Pons (tissue), 1 donor: ENCODE measurements around the gene CROCC2.

ENCODE experiments used
- DNase-seq: peaks from one replicate; pipeline ENCODE4 v3.0.0-alpha.2; 2016; ENCODE audit warnings: low spot score

The CROCC2 gene

DNA sequence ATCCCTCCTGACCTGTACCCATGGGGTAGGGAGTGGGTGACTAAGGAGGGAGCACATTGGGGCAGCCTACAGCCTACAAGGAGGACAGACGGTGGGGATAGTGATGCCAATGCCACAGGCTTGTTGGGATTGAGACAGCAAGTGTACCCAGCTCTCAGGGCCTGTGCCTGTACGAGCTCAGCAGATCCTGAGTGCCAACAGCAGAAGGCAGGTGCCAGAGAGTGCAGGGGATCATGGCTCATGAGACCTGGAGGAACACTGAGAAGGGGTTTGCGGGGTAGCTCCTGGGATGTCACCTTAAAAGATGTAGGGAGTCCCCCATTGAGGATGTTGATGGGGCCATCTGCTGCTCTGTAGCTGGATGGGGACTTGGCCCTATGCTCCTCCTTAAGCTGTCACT lies 82.0 kb downstream of the CROCC2 start:
- no peak for DNase-seq

DNA sequence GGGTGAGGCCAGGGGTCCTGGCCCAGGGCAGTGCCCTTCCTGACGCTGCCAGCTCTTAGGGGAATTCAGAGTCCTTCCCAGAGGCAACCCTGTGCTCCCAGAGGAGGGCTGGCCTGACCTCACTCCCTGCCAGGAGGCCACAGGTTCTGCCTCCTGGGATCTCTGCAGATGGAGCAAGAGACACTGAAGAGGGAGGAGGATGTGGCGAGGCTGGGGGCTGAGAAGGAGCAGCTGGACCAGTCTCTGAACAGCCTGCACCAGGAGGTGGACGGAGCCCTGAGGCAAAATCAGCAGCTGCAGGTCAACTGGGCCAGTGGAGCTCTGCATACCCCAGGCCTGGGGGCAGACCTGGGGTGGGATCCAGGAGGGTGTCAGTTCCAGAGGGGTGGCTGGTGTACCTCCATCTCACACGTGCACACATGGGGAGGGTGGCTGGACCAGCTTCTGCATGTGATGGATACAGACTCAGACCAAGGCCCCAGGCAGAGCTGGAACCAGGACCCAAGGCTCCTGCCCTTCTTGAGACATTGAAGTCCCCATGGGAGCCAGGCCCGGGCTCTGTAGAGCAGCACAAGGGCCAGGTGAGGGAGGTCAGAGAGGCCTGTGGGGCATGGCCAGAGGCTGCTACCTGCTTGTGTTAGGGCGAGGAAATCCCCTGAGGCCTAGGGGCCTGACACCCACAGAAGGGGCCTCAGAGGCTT lies 82.6 kb downstream of the CROCC2 start:
- no peak for DNase-seq

DNA sequence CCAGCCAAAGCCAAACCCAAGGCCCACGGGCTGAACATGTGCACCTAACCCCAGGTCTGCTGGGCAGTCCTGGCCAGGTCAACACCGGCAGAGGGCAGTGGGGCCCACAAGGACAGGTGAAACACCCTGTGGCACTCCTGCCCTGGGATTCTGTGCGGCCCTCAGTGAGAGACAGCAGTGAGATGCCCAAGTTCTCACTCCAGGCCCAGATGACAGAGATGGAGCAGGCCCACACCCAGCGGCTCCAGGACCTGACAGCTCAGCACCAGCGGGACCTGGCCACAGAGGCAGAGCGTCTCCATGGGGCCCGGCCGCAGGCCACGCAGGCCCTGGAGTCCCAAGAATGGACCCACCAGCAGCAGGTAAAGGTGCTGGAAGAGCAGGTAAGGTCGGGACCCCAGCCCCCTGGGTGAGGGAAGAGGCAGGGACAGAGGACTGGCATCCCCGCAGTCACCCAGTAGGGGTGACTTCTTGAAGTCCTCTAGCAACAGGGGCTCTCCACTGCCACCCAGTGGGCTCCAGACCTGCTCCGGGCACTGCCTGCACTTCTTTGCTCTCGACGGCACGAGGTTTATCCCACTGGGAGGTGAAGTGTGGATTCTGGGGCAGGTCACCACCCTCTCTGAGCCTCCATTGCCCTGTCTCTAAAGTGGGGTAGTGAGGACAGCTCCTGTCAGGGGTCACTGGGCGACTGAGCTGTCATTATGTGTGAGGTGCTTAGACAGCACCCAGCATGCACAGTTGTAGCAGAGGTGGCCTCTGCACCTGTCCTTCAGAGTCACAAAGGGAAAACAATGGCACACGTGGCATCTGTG lies 83.5 kb downstream of the CROCC2 start:
- DNase-seq, result no peak

DNA sequence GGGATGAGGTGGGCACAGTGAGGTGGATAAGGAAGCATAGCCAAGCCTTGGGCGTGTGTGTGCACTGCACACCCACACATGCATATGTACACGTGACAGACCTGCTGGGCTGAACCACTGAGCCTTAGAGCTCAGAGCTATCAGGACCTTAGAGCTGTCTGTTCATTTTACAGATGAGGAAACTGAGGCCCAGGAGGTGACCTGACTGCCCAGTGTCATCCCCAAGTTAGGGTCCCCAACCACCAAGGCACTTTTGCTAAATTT lies 84.1 kb downstream of the CROCC2 start:
- DNase-seq, result no peak

DNA sequence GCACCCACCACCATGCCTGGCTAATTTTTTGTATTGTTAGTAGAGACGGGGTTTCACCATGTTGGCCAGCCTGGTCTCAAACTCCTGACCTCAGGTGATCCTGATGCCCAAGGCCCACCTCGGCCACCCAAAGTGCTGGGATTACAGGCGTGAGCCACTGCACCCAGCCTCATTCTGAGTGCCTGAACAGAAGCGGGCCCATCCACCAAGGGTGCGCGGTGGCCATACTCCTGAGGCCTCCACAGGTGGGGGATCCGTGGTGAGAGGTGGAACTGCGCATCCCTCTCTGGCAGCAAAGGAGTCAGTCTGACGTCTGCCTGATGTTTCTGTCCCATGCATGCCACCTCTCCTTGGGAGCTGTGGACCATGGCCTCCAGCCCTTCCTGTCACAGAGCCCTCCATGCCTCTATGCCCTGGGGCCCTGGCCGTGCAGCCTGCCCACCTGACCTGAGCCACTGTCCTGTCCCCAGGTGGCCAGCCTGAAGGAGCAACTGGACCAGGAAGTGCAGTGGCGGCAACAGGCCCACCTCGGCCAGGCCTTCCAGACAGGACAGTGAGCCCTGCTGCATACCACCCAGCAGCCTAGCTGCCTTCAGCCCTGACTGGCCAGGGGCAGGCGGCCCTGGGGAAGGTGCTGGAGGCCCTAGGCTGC lies 84.7 kb downstream of the CROCC2 start:
- no peak for DNase-seq

DNA sequence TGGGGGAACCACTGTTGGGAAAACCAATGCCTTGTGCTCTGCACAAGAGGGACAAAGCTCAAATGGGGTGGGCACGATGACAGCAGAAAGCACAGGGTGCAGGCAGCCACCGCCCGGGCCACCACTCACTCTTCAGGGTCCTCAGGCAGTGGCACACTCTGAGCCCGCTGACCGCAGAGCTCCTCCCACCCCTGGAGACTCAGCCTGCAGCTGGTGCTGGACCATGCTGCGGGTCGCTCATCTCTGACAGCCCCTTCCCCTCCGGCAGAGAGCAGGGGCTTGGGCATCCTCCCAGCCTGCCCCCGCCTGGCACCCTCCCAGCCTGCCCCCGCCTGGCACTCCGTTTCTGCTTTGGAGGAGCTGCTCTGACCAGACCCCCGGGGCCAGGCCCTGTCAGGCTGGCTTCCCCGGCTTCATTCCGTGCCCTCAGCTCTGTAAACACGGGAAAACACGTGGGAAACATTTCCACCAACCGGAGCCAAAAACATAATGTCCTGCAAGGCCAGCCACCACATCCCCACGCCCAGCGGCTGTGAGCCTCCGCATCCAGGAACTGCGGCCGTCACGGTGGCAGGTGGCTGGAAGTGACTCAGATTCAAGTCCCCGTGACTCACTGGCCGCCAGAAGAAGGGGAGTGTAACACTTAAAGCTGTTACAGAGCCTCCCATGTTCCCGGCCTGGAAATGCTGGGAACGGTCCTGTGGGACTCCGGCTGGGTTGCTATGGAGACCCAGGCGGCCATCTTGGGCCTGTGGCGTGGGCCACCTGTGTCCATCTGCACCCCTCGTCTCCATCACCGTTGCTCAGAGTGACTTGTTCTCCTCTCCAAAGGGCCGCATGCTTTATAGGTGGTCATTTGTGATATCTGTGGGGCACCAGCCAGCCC lies 85.5 kb downstream of the CROCC2 start:
- DNase-seq, result no peak

DNA sequence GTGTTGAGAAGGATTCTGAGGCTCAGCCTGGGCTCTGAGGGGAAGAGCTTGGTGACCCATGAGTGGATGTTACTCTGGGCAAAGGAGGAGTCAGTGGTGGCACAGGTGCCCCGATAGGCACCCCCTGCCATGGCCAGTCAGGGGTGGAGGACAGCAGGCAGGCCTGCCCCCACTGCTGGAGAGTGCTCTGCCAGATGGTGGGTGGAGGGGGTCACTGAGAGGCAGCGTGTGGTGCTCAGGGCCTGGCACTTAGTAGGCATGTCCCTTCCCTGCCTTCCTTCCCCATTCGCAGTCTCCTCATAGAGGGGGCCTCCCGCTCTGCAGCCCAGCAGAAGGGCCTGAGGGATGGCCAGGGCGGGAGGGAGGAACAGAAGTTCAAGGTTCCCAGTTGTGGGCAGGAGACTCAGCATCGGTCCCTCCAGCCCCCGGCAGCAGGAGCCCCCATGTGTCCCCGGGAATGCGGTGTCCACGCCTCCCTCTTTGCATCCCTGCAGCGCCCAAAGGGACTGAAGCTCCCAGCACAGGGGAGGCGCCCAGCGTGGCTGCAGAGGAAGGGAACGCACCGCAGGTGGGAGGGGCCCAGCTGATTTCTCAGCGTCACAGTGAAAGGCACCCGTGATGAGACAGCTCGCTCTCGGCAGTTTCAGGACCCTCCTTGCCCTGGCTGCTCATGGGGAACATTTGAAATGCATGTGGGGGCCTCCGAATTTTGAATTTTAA lies 86.6 kb downstream of the CROCC2 start:
- DNase-seq, result no peak

DNA sequence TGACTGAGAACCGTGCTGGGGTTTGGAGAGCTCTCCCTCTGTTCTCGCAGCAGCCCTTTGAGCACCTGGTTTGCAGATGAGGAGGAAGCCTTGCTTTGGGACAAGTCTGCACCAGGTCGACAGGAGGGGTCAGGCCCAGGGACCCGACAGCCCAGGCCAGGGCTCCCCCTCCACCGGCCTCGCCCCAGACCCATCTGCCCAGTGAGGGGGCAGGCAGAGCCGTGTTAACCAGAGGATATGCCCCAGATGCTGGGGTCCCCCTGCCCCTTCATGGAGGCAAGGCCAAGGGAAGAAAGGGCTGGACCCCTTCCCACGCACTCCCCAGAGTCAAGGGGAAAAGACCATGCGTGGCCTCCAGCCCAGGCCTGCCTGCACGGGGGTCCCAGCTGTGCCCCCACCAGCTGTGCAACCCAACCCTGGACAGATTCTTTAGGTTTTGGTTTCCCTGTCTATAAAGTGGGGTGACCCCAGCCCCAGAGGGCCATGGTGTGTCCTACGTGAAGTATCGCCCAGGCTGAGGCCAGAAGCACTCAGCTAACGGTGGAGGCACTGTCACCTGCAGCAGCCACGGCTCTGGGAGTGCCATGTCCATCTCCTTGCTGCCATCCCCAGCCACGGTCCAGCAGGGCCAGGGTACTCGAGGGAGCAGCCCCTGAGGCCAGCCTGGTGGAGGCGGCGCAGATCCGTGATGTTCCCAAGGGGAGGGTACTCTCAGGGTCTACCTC lies 87.5 kb downstream of the CROCC2 start:
- DNase-seq, result no peak

DNA sequence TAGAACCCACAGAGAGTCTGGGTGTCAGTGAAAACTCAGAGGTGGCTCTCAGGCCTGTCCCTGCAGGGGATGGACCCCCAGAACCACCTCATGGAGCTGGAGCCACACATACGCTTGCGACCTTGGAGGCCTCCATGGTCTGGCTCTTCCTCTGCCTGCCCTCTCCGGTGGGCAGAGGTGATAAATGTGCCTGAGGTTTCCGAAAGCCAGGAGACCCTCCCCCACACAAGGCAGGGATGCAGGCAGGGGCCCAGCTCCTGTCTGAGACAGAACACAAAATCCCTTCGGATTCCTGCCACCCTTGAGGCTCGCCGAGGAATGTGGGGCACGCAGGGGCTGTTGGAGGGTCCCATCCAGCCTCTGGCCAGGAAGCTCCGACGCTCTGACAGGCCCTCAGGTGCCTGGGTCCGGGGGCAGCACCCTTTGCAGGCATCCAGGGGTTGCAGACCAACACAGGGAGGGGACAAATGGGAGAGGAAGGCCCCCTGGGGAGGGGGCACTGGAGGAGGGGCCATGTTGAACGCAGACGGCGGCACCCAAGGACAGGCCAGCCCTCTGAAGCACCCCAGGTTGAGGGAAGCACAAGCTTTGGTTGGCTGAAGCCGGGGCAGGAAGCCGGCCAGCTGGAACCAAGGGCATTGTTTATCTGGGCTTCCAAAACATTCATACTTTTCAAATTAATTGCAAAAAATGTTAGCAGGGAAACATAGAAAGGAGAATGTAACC lies 88.2 kb downstream of the CROCC2 start:
- no peak for DNase-seq

DNA sequence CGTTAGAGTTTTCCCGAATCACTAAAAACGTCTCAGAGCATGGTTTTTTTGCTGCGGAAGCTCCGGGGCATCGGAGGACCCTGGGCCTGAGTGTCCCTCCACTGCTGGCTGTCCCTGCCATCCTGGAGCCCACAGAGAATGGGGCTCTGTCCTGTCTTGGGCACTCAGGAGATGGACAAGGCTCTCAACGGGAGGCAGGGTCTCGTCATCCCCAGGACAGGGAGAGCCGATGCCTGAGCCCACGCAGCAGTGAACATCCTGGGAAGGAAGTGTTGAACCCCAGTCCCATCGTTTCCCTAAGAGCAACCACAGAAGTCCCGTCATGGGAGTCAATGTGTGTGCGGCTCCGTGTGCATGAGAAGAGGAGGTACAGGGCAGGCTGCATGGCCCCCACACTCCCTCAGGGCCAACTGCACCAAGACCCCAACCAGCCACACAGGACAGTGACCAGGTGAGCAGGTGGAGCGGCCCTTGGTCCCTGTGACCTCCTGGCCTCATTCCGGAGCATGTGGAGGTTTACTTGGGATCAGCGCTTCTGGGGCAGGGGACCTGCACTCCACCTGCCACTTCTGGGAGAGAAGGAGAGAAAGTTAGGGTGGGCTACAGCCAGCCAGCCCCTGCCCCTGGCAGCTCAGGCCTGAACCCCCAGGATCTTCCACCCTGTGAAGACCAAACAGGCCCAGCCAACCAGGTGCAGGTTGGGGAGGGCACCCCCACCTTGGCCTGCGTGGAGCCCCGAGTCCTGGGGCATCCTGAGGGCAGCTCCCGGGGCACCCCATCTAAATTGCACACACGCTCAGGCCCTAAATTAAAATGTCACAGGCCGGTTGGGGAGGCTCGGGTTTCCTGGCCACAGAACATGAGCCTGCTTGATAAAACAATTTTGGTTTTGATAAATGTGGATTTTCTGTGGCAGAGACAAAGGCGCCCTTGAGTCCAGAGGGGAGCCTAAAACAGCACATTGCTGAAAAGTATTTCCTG lies 89.2 kb downstream of the CROCC2 start:
- no peak for DNase-seq

DNA sequence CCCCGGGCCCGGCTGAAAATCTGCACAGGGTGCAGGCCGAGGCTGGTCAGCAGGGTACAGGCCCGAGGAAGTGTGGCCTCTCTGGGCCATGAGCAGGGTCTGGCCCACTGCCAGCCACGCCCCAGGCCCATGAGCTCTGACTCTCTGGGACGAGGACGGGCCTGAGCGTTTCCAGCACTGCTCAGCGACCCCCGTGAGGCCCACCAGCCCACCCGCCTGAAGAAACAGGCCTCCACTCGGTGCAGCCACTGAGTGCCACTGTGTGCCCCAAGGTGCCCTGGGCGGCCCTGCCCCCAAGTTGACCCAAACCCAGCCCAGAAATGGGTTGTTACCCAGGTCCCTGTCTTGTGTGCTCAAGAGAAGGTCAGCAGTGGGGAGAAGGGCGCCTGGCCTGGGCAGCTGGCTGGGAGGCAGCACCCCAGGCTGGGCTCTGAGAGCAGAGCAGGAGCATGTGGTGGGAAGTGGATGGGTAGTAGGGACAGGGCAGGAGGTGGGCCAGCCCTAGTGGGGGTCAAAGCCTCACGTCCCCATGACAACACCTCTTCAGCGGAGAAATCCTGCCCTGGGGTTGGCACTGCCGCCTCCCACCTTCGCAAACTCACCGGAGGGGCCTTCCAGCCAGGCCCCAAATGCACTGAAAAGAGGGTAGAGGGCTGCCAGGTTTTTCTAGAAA lies 90.2 kb downstream of the CROCC2 start:
- no peak for DNase-seq

DNA sequence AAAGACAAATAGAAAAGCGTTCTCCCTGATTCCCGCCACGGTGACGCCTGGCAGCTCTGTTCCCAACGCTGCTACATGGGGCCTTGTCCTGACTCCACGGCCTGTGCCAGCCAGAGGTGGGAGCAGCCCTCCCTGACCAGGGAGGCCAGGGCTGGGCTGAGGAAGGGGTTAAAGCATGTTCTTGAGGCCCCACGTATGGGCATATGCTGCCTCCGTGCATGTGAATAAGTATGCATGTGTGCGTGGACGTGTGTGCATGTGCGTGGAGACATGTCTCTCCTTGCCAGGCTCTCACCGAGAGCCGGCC lies 90.7 kb downstream of the CROCC2 start:
- no peak for DNase-seq

DNA sequence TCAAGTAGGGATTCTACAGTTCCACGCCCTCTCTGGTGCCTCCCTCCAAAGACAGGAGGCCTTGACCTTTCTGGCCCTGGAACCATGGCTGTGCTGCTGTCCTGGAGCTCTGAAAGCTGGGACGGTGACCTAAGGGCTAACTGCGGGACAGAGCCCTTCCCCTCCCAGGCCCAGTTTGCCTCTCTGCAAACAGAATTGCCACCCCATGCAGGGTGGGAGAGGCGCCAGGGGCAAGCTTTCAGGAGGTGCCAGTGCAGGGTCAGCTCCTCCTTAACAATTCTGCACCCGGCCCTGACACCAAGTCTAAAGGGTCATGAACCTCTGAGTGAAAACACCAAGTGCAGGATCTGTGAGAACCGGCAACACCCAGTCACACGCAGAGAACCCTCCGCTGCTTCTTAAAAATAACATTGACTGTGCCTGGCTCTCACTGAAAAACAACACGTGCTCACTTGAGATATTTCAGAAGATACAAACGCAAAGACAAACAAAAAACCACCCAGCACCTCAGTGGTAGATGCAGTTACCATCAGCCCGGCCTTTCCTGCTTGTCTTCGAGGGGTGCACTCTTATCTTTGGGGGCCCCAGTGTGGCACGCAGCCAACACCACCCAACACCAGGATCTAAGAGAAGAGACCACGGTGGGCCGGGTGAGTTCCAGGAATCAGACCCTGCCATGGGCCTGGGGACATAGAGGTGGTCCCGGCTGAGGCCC lies 91.2 kb downstream of the CROCC2 start:
- DNase-seq, result no peak

DNA sequence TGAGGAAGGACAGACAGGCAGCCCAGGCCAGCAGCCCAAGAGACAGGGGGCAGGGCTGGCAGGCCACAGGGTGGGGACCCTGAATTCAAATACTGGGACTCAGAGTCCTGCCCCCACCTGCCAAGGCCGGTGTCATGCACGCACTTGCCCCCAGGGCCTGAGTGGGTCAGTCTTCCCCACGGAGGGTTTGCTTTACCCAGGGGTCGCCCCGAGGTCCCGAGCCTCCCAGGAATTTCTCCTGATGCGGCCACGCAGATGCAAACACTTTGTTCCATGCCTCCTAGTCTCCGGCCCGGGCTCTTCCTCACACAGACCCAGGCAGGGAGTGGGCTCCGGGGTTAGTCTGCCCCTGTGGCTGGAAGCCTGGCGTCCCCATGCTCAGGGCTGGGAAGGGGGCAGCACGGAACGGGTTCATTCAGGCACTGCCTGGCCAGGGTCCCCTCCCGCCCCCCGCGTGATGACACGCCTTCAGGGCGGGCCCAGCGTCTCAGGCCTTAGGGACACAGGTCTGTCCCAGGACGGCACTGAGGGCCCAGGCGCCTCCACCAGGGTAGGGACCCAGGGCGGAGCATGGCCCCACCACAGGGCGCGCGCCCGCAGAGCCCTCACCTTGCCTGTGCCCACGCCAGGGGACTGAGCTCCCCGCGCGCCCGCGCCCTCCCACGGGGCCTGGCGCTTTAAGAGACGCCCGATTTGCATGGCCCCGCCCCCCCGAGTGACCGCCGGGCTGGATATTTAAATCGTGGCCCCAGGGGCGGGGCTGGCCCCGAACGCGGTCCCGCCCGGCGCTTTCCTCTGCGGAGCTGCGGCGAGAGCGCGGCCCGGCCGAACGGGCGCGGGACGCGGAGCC lies 91.9 kb downstream of the CROCC2 start, which contains the start of gene SNED1:
TSS of gene SNED1 (plus strand) at position 763 of the 850 bp plus-strand sequence. CDS start 220 bp downstream, outside the sequence.
- DNase-seq, result no peak

DNA sequence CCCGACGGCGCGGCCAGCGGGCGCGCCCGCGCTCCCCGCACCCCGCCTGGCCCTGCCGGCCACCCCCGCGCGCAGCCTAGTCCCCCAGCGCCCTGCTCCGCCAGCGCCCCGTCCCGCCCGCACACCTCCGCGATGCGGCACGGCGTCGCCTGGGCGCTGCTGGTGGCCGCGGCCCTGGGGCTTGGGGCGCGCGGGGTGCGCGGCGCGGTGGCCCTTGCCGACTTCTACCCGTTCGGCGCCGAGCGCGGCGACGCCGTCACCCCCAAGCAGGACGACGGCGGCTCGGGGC lies 92.5 kb downstream of the CROCC2 start:
- DNase-seq, result no peak

DNA sequence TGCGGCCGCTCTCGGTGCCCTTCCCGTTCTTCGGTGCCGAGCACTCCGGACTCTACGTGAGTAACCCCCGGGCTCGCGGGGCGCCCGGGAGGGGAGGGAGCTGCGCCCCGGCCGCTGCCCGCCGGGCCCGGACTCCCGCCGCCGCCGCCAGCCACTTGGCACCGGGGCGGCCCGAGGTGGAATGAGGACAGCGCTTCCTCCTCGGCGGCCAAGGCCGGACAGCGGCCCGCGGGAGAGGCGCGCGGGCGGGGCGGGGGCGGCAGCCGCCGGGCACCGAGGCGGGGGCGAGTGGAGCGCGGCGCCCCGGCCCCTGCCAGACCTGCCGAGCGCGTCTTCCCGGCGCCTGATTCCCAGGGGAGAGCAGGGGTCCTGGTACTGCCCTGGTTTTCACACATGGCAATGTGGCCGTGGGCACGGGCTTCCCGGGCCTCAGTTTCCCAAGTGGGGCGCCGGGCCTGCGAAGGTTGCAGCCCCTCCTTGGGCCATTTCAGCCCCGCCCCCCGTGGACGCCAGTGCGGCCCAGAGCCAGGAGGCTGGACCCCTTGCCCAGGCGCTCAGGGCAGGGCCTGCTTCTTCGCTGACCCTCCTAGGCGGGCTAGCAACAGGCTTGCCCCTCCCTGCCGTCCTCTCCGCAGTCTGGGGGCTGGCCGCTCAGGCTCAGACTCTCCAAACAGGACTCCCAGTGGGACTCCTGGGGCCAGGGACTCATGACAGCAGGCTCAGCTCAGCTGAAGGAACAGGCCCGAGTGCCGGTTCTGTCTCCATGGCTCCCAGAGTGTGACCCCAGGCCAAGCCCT lies 93.1 kb downstream of the CROCC2 start:
- no peak for DNase-seq
